ENCODE results near the gene NT5C1A.

GRCh38 chr1:39683591-39684312 lies 11.8 kb upstream of the NT5C1A start:
- TF ChIP-seq, protein P1, sequence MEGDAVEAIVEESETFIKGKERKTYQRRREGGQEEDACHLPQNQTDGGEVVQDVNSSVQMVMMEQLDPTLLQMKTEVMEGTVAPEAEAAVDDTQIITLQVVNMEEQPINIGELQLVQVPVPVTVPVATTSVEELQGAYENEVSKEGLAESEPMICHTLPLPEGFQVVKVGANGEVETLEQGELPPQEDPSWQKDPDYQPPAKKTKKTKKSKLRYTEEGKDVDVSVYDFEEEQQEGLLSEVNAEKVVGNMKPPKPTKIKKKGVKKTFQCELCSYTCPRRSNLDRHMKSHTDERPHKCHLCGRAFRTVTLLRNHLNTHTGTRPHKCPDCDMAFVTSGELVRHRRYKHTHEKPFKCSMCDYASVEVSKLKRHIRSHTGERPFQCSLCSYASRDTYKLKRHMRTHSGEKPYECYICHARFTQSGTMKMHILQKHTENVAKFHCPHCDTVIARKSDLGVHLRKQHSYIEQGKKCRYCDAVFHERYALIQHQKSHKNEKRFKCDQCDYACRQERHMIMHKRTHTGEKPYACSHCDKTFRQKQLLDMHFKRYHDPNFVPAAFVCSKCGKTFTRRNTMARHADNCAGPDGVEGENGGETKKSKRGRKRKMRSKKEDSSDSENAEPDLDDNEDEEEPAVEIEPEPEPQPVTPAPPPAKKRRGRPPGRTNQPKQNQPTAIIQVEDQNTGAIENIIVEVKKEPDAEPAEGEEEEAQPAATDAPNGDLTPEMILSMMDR (IDR thresholded peaks at IDR 0.05): no peak
- TF ChIP-seq EZH2 (IDR thresholded peaks at IDR 0.05; ENCODE audit: borderline replicate concordance, insufficient read depth, low read depth, low read length, poor library complexity, severe bottlenecking): no peak
